Activated T-cell treated with anti-CD3 and anti-CD28 coated beads, Interleukin-2, amount 50 U/mL, for 48 hours (primary cell): ENCODE data around the gene CFLAR.
"Not testable (repeated sequence)": the region's sequence is repeated elsewhere in the genome, so short reads cannot be mapped to it uniquely, and the experiment has no call there.

Source experiments
- DNase-seq, 2 experiments: peaks; one replicate each; pipeline ENCODE4 v3.0.0-alpha.2; 2020

CFLAR gene

GRCh38 chr2:201118961-201119854, 3.2 kb downstream of the CFLAR start:
- no peak for DNase-seq

- no peak for DNase-seq
Measured at GRCh38 chr2:201122276-201122675, 6.3 kb downstream of the CFLAR start.

DNA sequence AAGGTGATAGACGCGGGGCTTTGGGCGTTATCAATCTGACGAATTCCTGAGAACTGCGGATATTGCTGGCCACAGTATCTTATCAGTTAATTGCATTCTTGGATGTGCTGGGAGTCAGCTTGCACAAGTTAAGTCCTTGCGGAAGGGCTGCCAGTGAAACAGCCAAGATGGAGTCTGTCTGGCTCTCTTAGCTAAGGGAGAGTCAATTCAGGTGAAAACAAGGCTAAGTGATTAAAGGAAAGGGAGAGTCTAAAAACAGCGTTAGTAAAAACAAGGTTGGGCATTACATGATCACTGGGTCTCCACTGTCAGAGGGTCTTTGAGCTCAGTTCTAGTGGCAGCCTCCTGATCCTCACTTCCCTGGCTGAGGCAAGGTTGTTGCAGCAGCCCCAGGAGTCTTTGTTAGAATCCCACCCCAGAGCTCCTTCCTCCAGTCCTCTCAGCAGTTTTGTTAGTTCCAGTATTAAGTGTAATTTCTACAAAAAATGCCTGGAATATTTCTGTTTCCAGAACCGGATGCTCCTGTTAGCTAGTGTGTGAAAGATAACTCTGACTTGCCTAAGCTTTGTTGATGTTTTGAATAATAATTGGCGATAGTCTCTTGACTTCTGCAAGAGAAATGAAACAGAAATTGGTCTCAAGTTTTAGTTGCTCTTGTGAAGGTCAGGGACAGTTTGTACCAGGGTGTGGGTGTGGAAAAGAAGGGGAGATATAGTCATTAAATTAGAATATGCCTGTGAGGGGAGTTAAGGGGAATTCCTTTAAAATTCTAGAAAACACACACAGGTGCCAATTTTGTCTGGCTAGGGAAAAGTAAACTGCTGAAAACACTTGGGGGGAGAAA, 10.6 kb downstream of the CFLAR start:
- DNase-seq = no peak

DNA sequence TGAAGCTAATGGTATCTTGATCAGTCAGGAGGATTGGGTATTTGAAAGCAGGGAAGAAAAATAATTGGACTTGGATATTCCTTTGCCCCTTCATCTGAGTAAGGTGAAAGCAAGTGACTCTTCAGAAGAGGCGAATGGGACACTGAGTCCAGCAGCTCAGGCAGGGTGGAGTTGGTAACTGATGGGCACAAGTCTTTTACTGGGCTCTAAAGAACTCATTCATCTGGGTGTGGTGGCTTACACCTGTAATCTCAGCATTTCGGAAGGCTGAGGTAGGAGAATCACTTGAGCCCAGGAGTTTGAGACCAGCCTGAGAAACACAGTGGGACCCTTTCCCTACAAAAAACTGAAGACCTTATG, 11.2 kb downstream of the CFLAR start:
- DNase-seq = no peak

- peak; percentile 66 to 72 for DNase-seq
Measured at GRCh38 chr2:201127570-201127969, 11.6 kb downstream of the CFLAR start.

DNA sequence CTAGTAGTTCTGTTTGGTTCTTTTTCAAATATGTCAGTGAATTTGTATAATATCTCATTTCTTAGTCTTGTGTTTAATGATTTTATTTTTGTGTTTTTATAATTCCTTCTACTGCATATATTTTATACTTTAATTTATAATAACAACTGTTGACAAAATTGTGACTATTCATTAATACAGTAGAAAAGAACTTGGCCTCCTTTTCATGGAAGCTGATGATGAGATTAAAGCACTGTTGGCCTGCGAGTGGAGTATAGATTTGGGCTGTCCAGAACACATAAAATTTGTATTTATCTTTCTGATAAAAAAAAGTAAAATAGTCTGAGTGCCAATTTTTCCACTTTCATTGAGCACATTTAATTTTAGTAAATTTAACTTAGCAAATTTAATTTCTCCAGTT, 12.1 kb downstream of the CFLAR start:
- DNase-seq = no peak

DNA sequence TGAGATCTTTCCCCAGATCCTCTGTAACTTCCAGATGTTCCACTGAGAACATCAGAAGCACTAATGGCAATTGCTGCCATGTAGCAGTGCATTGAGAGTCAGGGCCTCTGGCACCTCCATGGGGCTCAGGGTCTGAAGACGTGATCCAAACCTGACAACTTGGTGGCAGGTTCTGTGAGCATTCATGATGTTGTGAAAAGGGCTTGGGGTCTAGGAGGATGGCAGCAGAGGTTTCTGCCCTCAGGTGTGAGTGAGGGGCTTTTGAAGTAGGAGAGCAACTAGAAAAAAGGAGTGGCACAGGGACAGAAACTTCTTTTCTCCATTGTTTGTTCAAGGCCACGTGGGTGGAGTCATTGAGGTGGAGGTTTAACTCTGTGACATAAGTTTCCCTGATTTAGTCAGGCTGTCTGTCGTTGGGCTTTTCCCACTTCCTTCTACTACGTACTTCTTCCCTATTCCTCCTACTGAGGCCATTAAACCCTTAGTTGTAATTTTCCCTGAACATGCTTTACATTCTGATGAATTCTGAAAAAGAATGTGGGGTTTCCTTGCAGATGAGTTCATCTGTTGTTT, 13.1 kb downstream of the CFLAR start:
- DNase-seq = peak; percentile 67 to 69

DNA sequence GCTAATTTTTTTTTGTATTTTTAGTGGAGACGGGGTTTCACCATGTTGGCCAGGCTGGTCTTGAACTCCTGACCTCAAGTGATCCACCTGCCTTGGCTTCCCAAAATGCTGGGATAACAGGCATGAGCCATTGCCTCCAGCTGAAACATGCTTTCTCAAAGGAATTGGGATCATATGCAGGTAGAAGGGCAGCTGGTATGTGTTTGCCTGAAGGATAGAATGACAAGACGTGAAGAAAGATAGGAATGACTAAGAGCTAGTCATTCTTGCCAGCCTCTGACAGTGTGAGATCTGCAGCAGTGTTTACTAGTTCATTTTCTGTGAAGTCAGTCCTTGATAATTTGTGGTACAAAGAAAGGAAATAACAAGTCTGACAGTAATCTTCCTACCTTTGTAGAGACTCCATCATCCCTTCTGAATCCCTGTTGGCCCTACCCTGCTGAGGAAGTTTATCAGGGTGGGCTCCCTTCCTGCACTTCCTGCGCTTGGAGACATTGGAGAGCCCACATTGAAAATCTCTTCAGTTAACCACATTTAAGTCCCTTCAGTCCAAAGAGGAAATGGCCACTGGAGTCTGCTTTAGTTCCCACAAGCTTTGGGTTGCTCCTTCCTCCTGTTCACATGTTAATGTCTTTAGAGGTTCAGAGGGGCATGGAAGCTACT, 14.7 kb downstream of the CFLAR start:
- peak; percentile 65 to 66 for DNase-seq

DNA sequence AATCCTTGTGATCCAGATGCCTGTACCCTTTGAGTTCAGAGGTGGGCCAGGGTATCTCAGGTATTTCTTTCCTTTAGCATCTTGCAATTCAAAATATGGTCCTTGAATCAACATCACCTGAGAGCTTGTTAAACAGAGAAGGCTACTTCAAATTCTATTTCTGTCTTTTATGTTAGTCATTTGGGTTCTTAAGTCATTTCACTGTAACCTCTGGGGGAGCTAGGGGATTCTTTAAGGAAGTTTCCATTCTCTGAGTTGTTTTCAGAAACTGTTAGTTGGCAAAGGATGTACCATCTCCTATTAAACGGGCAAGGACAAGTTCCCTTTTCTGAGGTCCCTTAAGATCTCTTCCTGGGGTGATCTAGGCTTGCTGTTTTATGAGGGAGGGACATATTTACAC, 16.6 kb downstream of the CFLAR start:
- DNase-seq = no peak

GRCh38 chr2:201135386-201135785, 19.4 kb downstream of the CFLAR start:
- DNase-seq = no peak

DNA sequence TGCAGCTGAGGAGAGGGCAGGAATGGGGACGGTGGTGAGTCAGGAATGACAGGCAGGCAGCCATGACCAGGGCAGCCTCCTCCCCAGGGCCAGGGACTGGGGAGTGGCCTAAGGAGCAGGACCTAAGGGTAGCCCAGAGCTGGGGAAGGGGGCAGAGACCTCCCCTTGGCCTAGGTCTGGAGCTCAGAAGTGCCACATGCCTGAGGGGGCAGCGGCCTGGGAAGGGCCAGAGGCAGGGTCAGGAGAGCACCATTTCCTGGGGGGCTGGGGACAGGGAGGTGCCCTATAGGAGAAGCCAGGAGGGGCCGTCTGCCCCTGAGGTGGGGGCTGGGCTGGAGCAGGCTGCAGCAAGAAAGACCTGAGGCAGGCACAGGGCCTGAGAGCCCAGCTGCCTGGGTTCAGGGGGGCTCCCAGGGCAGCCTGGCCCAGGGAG, 20.9 kb downstream of the CFLAR start:
- DNase-seq = no peak

GRCh38 chr2:201137505-201138400, 21.8 kb downstream of the CFLAR start:
- no peak for DNase-seq

DNA sequence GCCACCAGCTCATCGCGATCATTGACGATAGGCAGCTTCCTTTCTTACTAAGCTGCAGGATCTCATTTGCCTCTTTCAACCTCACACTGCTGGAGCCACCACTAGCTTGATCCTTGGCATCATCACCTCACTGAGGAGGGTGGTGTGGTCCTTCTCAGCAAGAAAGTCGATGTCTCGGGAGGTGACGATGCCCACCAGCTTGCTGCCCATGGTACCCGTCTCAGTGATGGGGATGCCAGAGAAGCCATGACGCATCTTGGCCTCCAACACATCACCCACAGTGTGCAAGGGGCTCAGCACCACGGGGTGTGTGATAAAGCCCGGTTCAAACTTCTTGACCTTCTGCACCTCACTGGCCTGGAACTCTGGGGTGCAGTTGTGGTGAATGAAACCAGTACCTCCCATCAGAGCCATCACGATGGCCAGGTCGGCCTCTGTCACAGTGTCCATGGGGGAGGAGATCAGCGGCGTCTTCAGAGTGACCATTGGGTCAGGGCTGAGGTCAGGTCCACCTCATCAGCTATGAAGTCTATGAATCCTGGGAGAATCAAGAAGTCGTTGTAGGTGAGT, 22.5 kb downstream of the CFLAR start:
- no peak for DNase-seq

GRCh38 chr2:201138986-201139781, 23.2 kb downstream of the CFLAR start:
- not testable (repeated sequence) for DNase-seq

DNA sequence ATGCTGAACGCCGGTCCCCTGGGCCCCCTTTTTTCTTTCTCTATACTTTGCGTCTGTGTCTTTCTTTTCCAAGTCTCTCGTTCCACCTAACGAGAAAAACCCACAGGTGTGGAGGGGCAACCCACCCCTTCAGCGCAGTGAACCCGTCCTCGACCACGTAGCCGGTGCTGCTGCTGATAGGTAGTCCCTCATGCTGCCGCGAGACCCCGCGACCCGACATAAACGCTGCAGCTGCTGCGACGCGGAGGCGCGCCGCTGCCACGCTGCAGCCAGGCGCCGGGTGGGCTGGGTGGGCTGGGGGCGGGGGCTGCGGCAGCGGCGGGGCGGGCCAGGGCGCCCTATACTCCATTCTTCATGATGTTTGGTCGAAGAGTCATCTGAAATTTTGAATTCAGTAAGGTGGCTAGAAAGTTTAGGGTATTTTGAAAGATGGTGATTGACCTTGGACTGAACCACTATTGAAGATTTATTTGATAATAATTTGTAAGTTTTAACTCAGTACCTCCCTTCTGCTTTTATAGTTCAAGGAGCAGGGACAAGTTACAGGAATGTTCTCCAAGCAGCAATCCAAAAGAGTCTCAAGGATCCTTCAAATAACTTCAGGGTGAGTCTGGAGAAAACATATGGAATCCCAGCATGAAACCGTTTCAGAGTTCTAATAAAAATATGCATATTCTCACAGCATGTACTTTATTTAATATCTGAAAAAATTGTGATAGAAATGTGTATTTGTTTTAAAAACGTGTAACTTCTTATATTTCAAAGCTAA, 24.1 kb downstream of the CFLAR start:
- DNase-seq = no peak

DNA sequence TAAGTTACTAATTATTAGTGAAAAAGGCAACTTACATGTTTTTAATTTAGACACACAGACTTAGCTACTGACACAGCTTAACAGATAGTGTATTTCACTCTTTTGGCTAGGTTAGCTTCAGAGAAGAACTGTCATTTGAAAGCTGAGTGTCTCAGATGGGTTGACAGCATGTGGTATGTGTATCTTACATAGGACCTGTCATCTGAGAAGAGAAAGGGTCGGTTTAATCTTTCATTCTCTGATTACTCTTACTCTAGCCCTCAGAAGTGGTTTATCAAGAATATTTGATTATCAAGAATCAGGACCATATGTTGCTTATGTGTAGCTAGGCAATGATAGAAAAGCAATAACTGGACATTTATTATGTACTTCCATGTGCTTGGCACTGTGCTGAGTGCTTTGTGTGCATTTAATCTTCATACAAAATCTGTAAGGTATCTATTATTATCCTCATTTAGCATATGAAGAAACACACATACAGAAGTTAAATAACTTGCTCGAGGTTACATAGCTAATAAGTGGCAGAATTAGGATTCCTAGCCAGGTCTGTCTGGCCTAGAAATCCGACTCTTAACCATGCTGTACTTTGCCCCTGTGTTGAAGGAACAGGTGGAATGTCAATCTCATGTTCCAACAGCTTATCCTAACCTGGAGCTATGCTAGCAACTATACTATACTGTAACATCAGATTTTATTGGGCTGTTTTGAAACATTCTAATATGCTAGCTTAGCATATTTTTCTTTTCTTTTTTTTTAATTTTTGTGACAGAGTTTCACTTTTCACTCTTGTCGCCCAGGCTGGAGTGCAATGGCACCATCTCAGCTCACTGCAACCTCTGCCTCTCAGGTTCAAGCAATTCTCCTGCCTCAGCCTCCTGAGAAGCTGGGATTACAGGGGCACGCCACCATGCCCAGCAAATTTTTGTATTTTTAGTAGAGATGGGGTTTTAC, 28.4 kb downstream of the CFLAR start:
- no peak for DNase-seq

GRCh38 chr2:201148434-201148990, 32.5 kb downstream of the CFLAR start:
- no peak for DNase-seq

GRCh38 chr2:201149064-201149820, 33.3 kb downstream of the CFLAR start:
- no peak for DNase-seq
